ENCODE results near the gene SMIM22. TPM values are rescaled to one million over a fixed set of nuclear protein-coding genes. Genes with fewer than 3 reads are reported as not detected.
A peak's percentile ranks its signal among the peaks of the same experiment; 100 is the strongest.

Gene SMIM22
- total and polyA plus RNA-seq, 7 donors: 0.32 TPM; not detected in 6

GRCh38 chr16:4800290-4801041, 5.3 kb downstream of the SMIM22 start:
- H3K9me3 ChIP-seq: no peaks in the 10 kb centered on the region
- no peak overlapping the region for H3K27ac ChIP-seq
- H3K36me3 ChIP-seq (ENCODE audit: insufficient read depth in 1 of 2, low read depth in 1 of 2): peaks cover 0 to 46% of the 10 kb centered on the region in 2 donors
- H3K27me3 ChIP-seq (ENCODE audit: insufficient read depth in 3 of 3, low read length in 2 of 3): no peaks in the 10 kb centered on the region
- TF ChIP-seq CTCF (IDR thresholded peaks at IDR 0.05): no peak
- WGBS, 3 donors: 62 to 64% (median 63%) methylated on average over 17 of the region's 17 CpGs
- no peak for ATAC-seq
- intact Hi-C loops (cut with DNase I): loop anchor here in 1 of 2 donors (5.0 kb wide), 1 partner anchor 33 kb away; the partner anchor contains the start of gene ZNF500
- DNase-seq: peak in 1 of 2 donors; percentile 48
- no peak overlapping the region for H3K4me3 ChIP-seq
- H3K4me1 ChIP-seq: peaks cover 12% of the 10 kb centered on the region

GRCh38 chr16:4801051-4801961, 6.1 kb downstream of the SMIM22 start:
- Histone ChIP-seq H3K27ac (peak overlapping the region; percentile 59), H3K4me1 (peaks cover 12% of the 10 kb centered on the region), H3K36me3 (ENCODE audit: insufficient read depth in 1 of 2, low read depth in 1 of 2) (peaks cover 0 to 54% of the 10 kb centered on the region in 2 donors), H3K27me3 (ENCODE audit: insufficient read depth in 3 of 3, low read length in 2 of 3) (no peaks in the 10 kb centered on the region), H3K9me3 (no peaks in the 10 kb centered on the region), H3K4me3 (peak overlapping the region; percentile 75)
- ATAC-seq: no peak
- DNase-seq: no peak
- no peak for TF ChIP-seq CTCF (IDR thresholded peaks at IDR 0.05)
- WGBS, 3 donors: 57 to 64% (median 63%) methylated on average over 28 to 29 of the region's 29 CpGs
- intact Hi-C loops (cut with DNase I): loop anchor here in 1 of 2 donors (5.0 kb wide), 1 partner anchor 34 kb away; the partner anchor contains the start of gene ZNF500

- no peak for TF ChIP-seq CTCF (IDR thresholded peaks at IDR 0.05)
- no peaks in the 10 kb centered on the region for H3K27me3 ChIP-seq (ENCODE audit: insufficient read depth in 3 of 3, low read length in 2 of 3)
- no peaks in the 10 kb centered on the region for H3K9me3 ChIP-seq
- peaks cover 2 to 56% of the 10 kb centered on the region in 2 donors for H3K36me3 ChIP-seq (ENCODE audit: insufficient read depth in 1 of 2, low read depth in 1 of 2)
- WGBS, 3 donors: 0 to 1% (median 0%) methylated on average over 50 to 70 of the region's 70 CpGs
- DNase-seq (peak; percentile 67 to 79), ATAC-seq (peak; percentile 16 to 62 (median 26))
- intact Hi-C loops (cut with DNase I): loop anchor here in 1 of 2 donors (5.0 kb wide), 1 partner anchor 35 kb away; the partner anchor contains the start of gene ZNF500
- peaks cover 12% of the 10 kb centered on the region for H3K4me1 ChIP-seq
- H3K27ac ChIP-seq: peak within 1 kb of the TSS; percentile 59
- H3K4me3 ChIP-seq: peak within 1 kb of the TSS; percentile 75
These were observed 6.9 kb downstream of the SMIM22 start, which contains the start of gene ROGDI for GRCh38 chr16:4801962-4802658. ROGDI (minus strand) TSS chr16:4802633; CDS start chr16:4802571, 62 bp downstream.

DNA sequence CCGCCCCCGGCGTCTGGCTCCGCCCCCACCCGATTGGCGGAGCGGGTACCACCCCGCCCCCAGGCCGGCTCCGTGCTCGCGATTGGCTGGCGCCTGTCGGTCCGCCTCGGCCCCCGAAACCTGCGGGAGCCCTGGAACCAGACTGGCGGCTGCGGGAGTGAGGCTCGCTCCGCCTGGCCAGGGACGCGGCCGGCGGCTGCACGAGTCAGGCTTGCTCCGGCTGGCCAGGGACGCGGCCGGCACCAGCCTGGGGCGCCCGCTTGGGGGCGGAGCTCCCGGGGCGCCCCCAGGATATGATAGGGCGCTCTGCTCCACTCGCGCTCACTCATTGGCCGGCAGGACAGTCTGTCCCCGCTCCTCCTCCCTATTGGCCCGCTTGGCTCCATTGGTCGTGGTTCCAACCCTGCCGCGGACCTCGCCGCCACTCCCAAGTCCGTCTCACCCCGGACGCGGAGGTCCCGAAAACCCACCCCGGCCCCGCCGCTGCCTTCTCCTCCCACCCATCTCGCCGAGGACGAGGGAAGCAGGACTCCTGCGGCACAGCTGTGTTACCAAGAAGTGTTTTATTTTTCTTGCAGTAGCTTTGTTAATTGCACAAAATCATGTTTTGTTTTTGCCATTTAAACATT, 7.6 kb downstream of the SMIM22 start:
- WGBS, 3 donors: 0% methylated on average over 45 to 59 of the region's 59 CpGs
- Histone ChIP-seq H3K27ac (peak overlapping the region; percentile 59), H3K4me3 (peak overlapping the region; percentile 75), H3K4me1 (peaks cover 12% of the 10 kb centered on the region), H3K9me3 (no peaks in the 10 kb centered on the region), H3K36me3 (ENCODE audit: insufficient read depth in 1 of 2, low read depth in 1 of 2) (peaks cover 2 to 56% of the 10 kb centered on the region in 2 donors), H3K27me3 (ENCODE audit: insufficient read depth in 3 of 3, low read length in 2 of 3) (no peaks in the 10 kb centered on the region)
- ATAC-seq: peak; percentile 96
- peak; percentile 93 to 96 for DNase-seq
- TF ChIP-seq CTCF (IDR thresholded peaks at IDR 0.05): peak; percentile 15
- intact Hi-C loops (cut with DNase I): loop anchor here in 1 of 2 donors (5.0 kb wide), 1 partner anchor 35 kb away; the partner anchor contains the start of gene ZNF500

Data from psoas muscle (tissue), 8 donors.